ENCODE results near the gene NRSN1. TPM values are rescaled to one million over a fixed set of nuclear protein-coding genes. Genes with fewer than 3 reads are reported as not detected.
"Not testable (repeated sequence)": the region's sequence is repeated elsewhere in the genome, so short reads cannot be mapped to it uniquely, and the experiment has no call there.

The NRSN1 gene
- polyA plus RNA-seq, 1 experiment = not detected

GRCh38 chr6:24131751-24132150 lies 5.7 kb downstream of the NRSN1 start:
- no peak for DNase-seq (ENCODE audit: low read depth, low spot score)
- Histone ChIP-seq H3K9me3 (ENCODE audit: control insufficient read depth, insufficient read depth, low read length) (peaks cover 4% of the 10 kb centered on the region; the same call in 1 of the 2 replicates), H3K27me3 (ENCODE audit: control insufficient read depth, insufficient read depth, low read length) (no peaks in the 10 kb centered on the region), H3K27ac (ENCODE audit: low read depth, low read length) (no peak overlapping the region), H3K4me3 (ENCODE audit: low read depth, low read length) (no peak overlapping the region)
- POLR2A ChIA-PET = no interaction called here
- TF ChIP-seq, protein P1, sequence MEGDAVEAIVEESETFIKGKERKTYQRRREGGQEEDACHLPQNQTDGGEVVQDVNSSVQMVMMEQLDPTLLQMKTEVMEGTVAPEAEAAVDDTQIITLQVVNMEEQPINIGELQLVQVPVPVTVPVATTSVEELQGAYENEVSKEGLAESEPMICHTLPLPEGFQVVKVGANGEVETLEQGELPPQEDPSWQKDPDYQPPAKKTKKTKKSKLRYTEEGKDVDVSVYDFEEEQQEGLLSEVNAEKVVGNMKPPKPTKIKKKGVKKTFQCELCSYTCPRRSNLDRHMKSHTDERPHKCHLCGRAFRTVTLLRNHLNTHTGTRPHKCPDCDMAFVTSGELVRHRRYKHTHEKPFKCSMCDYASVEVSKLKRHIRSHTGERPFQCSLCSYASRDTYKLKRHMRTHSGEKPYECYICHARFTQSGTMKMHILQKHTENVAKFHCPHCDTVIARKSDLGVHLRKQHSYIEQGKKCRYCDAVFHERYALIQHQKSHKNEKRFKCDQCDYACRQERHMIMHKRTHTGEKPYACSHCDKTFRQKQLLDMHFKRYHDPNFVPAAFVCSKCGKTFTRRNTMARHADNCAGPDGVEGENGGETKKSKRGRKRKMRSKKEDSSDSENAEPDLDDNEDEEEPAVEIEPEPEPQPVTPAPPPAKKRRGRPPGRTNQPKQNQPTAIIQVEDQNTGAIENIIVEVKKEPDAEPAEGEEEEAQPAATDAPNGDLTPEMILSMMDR (IDR thresholded peaks at IDR 0.05; ENCODE audit: low read depth, low read length) = no peak
- CTCF ChIA-PET = no interaction called here

GRCh38 chr6:24139080-24139479 lies 13.1 kb downstream of the NRSN1 start:
- H3K27me3 ChIP-seq (ENCODE audit: control insufficient read depth, insufficient read depth, low read length) = no peaks in the 10 kb centered on the region
- ChIA-PET POLR2A (no interaction called here), CTCF (no interaction called here)
- H3K27ac ChIP-seq (ENCODE audit: low read depth, low read length) = no peak overlapping the region
- TF ChIP-seq, protein P1 (IDR thresholded peaks at IDR 0.05; ENCODE audit: low read depth, low read length) = no peak
- DNase-seq (ENCODE audit: low read depth, low spot score) = no peak
- peaks cover 27% of the 10 kb centered on the region for H3K9me3 ChIP-seq (ENCODE audit: control insufficient read depth, insufficient read depth, low read length)
- H3K4me3 ChIP-seq (ENCODE audit: low read depth, low read length) = no peak overlapping the region

DNA sequence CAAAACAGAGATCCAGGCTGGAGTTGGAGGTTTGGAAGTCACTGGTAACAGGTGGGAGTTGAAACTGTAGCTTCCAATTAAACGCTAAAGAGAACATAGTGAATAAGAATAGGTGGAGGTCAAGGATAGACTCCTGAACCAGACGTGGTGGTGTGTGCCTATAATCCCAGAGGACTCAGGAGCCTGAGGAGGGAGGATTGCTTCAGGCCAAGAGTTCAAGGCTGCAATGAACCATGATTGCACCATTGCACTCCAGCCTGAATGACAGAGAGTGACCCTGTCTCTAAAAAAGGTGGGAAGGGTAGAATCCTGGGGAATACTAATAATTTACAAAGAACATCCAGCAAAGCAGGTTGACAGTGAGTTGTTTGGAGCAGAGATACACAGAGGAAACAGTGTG lies 13.6 kb downstream of the NRSN1 start:
- no peak for DNase-seq (ENCODE audit: low read depth, low spot score)
- Histone ChIP-seq H3K27ac (ENCODE audit: low read depth, low read length) (no peak overlapping the region), H3K27me3 (ENCODE audit: control insufficient read depth, insufficient read depth, low read length) (no peaks in the 10 kb centered on the region), H3K9me3 (ENCODE audit: control insufficient read depth, insufficient read depth, low read length) (peaks cover 25% of the 10 kb centered on the region), H3K4me3 (ENCODE audit: low read depth, low read length) (no peak overlapping the region)
- TF ChIP-seq, protein P1 (IDR thresholded peaks at IDR 0.05; ENCODE audit: low read depth, low read length) = no peak
- ChIA-PET POLR2A (no interaction called here), CTCF (no interaction called here)

DNA sequence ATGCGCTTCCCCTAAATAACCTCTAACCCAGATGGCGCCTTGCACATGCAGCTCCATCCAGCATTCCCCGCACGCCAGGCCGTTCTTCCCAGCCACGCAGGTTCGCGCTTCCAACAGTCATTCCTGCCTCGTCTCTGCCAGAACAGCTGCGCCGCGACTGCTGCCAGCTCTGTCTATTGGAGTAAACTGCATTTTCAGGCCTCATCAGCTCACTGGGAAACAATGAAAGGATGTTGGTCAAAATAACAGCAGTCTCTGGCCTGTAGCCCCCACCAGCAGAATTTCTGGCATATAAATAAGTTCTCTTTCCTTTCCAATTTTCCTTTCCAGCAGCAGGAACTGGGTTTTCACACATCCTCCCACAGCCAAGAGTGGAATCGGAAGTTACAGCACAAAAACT lies 14.6 kb downstream of the NRSN1 start:
- Histone ChIP-seq H3K27me3 (ENCODE audit: control insufficient read depth, insufficient read depth, low read length) (no peaks in the 10 kb centered on the region), H3K27ac (ENCODE audit: low read depth, low read length) (no peak overlapping the region), H3K9me3 (ENCODE audit: control insufficient read depth, insufficient read depth, low read length) (peaks cover 28% of the 10 kb centered on the region), H3K4me3 (ENCODE audit: low read depth, low read length) (no peak overlapping the region)
- TF ChIP-seq, protein P1 (IDR thresholded peaks at IDR 0.05; ENCODE audit: low read depth, low read length) = no peak
- ChIA-PET CTCF (no interaction called here), POLR2A (no interaction called here)
- no peak for DNase-seq (ENCODE audit: low read depth, low spot score)

GRCh38 chr6:24142733-24143132 lies 16.7 kb downstream of the NRSN1 start:
- H3K4me3 ChIP-seq (ENCODE audit: low read depth, low read length); H3K27ac ChIP-seq (ENCODE audit: low read depth, low read length); POLR2A ChIA-PET; CTCF ChIA-PET; H3K27me3 ChIP-seq (ENCODE audit: control insufficient read depth, insufficient read depth, low read length); DNase-seq (ENCODE audit: low read depth, low spot score): not testable (repeated sequence)
- peaks cover 30% of the 10 kb centered on the region for H3K9me3 ChIP-seq (ENCODE audit: control insufficient read depth, insufficient read depth, low read length)

DNA sequence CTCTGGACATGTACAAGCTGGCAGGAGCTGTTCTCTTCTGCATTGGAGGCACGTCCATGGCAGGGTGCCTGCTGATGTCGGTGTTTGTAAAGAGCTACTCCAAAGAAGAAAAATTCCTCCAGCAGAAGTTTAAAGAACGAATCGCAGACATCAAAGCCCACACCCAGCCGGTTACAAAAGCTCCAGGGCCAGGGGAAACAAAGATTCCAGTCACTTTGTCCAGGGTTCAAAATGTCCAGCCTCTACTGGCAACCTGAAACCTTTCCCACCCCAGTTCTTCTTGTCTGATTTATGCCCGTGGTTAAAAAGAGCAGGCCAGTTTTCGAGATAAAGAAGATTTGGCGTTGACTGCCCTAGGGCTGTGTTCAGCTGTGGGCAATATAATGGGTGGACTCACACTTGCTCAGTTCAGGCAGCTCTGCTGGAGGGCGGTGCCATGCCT lies 19.7 kb downstream of the NRSN1 start:
- H3K27ac ChIP-seq (ENCODE audit: low read depth, low read length) = no peak overlapping the region
- ChIA-PET CTCF (no interaction called here), POLR2A (no interaction called here)
- DNase-seq (ENCODE audit: low read depth, low spot score) = no peak
- H3K9me3 ChIP-seq (ENCODE audit: control insufficient read depth, insufficient read depth, low read length) = peaks cover 22% of the 10 kb centered on the region
- no peak overlapping the region for H3K4me3 ChIP-seq (ENCODE audit: low read depth, low read length)
- no peaks in the 10 kb centered on the region for H3K27me3 ChIP-seq (ENCODE audit: control insufficient read depth, insufficient read depth, low read length)
- TF ChIP-seq, protein P1 (IDR thresholded peaks at IDR 0.05; ENCODE audit: low read depth, low read length) = no peak

Measured in AG04450 (cell line).